Activated CD8-positive, alpha-beta memory T cell treated with anti-CD3 and anti-CD28 coated beads, Interleukin-2, amount 50 U/mL, for 24 hours (primary cell): ENCODE measurements around the gene ADGRL1.

Source experiments
- DNase-seq: peaks from one replicate; pipeline ENCODE4 v3.0.0-alpha.2; 2020; ENCODE audit errors: extremely low read depth

ADGRL1 gene

GRCh38 chr19:14112809-14113385, 93.1 kb downstream of the ADGRL1 start:
- DNase-seq, result no peak

GRCh38 chr19:14112051-14112808, 93.7 kb downstream of the ADGRL1 start:
- DNase-seq, result no peak

- DNase-seq, result no peak
These were observed 94.5 kb downstream of the ADGRL1 start for GRCh38 chr19:14111486-14111885.

GRCh38 chr19:14110650-14111049, 95.3 kb downstream of the ADGRL1 start:
- no peak for DNase-seq

- no peak for DNase-seq
These were observed 98.1 kb downstream of the ADGRL1 start for GRCh38 chr19:14107581-14108461.

- no peak for DNase-seq
These were observed 99.1 kb downstream of the ADGRL1 start for GRCh38 chr19:14106840-14107239.

GRCh38 chr19:14105680-14106079, 100.3 kb downstream of the ADGRL1 start:
- DNase-seq, result no peak

GRCh38 chr19:14103310-14103709, 102.7 kb downstream of the ADGRL1 start:
- DNase-seq, result no peak

GRCh38 chr19:14102756-14103155, 103.2 kb downstream of the ADGRL1 start:
- no peak for DNase-seq

GRCh38 chr19:14102102-14102696, 103.8 kb downstream of the ADGRL1 start:
- DNase-seq, result no peak

GRCh38 chr19:14101003-14101545, 104.9 kb downstream of the ADGRL1 start:
- DNase-seq, result no peak
